NCI-H1105 treated with DMSO at 0.1 percent for 48 hours (cell line): ENCODE results near the gene ZNRF3.

Experiments used
- DNase-seq: peaks from one replicate; lab custom pipeline; 2025; lab: John Stamatoyannopoulos, UW

Gene ZNRF3

DNA sequence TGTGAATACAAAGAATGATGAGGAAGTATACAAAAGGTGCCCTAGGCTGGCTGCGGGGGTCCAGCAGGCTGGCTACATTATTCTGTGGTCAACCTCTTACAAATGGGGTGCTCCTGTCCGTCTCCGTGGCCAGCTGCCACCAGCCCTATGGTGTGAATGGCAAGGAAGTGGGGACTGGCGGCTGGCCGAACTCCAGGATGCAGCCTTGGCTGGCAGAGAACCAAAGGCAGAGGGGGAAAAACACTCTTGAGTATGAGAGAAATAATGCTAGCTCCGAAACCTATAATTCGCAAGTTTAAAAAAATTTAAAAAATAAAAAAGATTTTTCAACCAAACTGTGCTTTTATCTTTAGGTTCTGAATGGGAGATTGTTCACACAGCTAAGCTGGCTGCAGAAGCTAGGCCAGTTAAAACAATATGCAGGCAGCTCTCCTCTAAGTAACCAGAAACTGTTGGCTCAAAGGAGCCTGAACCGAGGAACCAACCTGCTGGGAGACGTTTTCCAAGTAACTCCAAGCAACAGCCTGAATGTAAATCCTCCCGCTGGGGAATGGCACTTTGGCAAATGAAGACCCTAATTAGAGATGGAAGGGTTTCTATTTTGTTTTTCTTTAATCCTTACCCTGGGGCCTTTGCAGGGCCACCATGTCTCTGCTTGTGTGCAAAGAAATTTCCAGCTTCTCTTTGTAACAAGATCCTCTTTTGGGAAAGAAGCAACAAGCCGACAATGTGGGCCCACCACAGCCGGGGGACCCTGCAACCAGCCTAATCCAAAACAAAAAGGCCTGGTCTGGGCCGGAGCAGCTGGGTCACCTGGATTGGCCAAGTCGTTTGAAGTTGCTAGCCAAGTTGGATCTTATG lies 128.1 kb downstream of the ZNRF3 start:
- DNase-seq: peak; percentile 38

DNA sequence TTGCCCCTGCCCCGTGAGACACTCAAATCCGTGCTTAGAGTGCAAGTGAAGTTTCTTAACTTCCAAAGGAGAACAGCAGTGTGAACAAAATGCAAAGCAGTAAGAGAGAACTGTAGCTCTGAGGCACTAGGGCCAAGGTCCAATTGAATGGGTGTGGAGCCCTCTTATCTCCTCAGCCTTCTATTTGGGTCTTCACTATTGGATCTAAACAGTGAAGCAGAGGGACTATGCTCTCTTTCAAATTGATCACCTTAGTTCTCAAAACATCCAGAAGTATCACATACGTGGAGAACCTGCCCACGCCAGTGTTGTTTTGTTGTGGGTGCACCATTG lies 128.7 kb downstream of the ZNRF3 start:
- DNase-seq: no peak

DNA sequence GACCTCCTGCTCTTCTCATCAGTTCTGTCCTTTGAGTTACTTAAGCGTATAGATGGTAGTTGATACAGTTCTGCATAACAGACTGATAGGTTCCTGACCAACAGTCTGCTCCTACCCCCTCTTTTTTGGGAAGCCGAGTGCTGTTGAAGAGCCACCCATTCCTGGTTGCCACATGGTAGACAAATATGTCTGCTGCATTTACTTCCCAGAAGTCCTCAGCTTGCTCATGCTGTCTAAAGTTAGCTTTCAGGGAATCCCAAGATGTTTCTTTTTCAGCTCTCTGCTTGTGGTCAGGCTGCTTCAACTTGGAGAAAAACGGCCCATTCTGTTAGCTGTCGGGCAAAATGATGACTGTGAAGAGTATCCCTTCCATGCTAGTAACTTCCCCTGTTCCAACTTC lies 129.6 kb downstream of the ZNRF3 start:
- DNase-seq: no peak

DNA sequence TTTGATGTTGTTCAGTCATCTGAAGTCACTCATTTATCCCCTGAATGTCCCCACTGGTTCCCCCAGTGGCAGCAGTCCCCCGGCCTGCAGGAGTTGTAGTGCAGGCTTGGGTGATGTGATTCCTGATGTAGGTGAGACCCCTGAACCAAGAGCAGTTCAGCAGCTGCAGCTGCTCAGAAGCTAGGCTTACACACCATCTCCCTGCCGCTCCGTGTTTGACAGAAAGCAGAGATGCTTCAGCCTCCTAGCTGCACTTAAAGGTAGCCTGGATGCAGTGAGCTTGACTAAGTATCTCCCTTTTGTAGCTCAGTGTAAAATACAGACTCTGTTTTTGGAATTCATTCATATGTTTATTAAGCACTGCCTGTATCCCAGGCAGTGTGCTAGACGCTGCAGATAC lies 130.9 kb downstream of the ZNRF3 start:
- no peak for DNase-seq

DNA sequence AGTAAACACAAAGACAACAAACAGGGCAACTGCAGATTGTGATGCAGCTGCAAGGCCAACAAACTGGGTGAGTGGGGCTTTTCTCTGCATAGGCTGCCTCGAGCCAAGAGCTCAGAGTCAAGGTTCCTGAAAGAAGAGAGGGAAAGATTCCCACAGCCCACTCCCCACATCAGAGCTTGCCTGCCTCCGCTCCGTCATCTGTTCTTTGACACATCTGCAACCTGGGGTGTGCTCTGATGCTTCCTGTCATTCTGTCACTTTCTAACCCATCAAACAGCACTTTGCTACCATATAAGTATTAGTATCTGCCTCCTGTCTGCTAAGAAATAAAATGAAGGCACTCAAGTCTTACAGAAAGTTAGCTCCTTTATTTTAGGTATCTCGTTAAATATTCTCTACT lies 131.4 kb downstream of the ZNRF3 start:
- no peak for DNase-seq

DNA sequence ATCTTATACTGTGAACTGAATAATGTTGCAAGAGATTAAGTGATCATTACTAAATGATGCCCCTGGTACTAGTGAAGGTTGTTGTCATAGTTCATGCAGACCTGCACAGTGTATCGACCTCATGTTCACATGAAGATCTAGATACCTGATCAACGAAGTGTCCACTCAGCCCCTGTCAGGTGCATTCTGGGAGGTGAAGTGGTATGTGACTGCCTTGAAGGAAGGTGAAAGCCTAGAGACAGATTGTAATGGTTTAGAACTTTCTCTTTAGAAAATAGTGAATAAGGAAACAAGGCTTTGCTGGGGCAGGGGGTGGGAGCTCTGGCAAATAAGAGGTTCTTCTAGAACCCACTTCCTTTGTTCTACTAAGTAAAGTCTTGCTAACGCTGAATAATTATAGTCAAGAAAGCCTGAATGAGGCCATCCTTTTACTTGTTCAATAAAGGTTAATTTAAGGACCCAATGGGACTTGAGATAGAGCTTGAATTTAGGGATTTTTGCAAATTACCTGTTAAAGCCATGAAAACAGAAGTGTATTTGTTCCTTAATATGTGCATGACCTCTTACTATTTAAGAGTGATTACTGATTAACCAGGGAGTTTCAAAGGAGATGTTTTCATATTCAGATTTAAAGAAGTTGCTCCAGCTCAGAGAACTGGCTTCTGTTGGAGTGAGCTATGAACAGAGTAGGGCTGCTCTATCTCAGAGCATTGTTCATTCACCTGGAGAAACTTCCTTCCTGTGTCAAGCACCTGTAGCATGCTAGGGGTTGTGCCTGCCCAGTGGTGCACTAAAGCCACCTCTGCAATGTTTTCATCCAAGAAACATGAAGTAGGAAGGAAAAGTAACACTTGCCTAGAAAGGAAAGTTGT lies 132.9 kb downstream of the ZNRF3 start:
- DNase-seq: no peak

DNA sequence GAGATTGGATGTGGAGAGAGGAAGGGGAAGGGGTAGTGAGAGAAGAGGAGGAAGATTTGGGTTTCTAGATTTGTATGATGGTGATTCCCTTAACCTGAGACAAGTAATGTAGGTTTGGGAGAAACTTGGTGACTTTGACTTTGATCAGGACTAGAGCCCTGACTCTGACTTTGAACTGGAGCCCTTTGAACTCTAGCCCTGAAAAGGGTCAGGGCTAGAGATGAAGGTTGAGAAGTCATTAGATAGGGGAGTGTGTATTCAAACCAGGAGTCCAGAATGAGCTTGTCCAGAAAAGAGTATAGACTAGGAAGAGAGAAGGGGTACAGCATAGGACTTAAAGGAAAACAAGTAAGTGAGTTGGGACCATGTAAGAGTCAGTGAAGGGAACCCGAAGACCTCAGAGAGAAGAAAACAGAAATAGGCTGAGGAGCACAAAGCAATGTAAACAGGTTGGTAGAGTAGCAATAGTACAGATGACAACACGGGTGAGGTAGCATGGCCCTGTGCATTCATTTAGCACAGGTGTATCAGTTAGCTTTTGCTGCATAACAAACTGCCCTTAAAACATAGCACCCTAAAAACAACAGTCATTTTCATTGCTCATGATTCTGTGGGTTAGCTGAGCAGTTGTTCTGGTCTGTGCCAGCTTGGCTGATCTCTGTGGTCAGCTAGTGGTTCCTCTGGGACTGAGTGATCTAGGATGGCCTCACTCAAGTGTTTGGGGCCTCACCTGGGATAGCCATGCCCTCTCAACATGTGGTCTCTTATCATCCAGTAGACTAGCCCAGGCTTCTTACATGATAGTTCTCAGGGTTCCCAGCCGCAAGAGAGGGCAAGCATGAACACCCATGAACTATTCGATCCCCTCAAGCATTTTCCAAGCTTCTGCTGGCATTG lies 135.2 kb downstream of the ZNRF3 start:
- DNase-seq: no peak

DNA sequence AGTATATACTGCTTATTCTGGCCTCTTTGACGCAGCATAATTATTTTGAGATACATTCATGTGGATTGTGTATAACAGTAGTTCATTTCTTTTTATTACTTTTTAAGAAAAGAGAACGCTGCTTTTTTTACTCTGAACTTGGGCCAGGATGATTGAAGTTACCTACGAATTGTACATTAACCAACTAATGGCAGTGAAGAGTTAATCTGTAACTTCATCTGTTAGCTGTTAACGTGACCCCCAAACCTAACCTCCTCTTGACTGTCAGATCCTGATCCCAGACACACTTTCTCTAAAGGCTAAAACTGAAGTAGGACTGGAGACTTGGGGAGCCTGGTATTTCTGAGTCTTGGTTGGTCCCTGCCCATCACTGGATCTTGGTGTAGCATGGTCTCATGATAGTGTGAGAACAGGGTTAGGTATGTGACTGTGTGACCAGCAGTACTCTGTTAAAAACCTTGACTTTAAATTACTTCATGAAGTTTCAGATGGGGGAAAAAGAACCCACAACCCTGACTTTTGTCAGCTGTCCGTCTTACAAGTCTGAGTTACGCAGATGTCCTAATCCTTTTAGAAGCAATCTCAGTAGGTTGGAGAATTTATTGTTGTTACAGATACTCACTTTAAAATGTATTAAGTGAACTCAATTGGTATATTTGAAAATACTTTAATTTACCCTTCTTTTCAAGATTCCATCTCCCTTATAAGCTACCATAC lies 138.9 kb downstream of the ZNRF3 start:
- no peak for DNase-seq

DNA sequence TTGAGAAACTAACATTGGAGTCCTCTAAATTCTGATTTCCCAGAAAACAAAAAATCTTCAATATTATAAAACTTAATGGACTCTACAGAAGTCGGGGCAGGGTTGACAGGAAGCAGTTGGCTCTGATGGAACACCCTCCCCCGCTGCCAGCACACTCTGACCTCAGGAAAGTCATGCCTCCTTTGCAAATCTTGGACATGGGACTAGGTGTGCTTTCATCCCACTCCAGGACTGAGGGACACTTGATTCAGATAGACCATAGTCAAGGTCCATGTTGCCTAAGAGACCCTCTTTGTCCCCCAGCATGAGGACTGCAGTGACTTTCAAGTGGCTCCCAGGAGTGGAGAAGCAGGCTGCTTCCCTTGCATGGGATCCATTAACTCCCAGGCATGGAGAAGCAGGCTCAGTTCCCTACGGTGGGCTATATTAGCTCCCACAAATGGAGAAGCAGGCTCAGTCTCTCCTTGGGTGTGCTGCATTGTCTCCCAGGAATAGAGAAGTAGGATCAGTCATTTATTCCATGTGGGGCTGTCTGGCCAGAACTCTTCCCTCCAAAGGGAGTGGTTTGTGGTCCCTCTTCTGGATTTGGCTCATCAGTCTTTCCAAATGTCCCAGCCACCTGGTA lies 139.9 kb downstream of the ZNRF3 start:
- no peak for DNase-seq

DNA sequence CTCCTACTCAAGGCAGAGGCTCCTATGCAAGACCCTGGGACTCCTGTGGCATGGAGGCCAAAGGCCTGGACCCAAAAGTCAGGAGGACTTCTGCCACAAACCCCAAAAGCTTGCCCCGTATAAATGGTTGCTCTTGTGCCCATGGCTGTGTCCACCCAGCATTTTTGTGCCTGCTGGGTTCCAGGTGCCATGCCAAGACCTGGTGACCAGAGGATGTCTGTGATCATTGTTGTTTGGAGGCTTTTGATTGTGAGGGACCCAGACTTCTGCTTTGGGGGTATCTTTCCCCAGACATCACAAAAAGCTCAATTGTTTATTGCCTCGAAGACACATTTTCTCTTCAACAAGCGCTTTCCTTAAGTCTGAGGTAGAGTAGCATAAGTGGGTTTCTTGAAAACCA lies 143.2 kb downstream of the ZNRF3 start:
- no peak for DNase-seq

DNA sequence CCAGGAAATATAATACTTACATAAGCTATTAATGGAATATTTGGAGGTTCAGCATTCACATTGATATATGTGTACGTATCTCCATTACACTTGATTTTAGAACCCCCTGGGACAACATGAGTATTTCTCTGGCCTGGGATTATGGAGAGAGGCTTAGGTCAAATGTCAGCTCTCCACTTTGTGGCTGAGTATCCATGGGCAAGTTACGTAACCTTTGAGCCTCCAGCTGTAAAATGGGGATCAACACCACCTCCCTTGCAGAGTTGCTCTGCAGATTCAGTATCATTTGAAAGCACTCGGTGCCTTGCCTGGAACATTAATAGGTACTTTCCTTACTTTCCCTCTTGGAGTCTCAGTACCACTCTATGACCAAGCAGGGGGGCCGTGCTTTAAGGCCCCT lies 145.1 kb downstream of the ZNRF3 start:
- no peak for DNase-seq

DNA sequence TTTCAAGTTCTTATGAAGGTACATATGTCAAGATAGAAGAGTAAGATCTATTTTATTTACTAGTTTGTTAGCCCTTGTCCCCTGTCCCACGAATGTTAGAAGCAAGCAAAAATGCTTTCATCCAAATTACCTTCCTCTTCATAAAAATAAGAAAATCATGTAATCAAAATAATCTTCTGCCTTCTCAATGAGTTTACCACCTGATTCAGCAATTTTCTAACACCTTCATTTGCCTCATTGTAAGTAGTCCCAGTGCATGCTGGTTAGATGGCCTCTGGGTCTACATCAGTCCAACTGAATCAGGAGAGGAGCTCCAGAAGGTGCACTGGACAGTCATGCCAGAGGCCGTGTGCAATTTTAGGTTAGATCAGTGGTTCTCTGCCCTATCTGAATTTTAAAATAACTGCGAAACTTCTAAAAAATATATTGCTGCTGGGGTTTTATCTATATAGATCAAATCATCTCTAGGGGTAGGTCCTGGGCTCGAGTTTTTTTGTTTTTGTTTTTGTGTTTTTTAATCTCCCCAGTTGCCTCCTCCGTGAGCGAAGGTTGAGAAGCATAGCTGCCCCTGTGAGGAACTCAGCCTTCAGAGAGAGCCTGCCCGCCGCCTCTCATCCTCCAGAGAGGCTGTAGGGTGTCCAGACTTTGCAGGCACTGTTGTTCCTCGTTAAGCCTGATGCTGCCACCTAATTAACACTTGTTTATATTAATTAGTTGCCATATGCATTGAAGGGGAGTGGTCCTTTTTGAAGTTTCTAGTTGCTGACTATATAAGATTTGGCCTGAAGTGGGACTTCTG lies 146.0 kb downstream of the ZNRF3 start:
- no peak for DNase-seq

DNA sequence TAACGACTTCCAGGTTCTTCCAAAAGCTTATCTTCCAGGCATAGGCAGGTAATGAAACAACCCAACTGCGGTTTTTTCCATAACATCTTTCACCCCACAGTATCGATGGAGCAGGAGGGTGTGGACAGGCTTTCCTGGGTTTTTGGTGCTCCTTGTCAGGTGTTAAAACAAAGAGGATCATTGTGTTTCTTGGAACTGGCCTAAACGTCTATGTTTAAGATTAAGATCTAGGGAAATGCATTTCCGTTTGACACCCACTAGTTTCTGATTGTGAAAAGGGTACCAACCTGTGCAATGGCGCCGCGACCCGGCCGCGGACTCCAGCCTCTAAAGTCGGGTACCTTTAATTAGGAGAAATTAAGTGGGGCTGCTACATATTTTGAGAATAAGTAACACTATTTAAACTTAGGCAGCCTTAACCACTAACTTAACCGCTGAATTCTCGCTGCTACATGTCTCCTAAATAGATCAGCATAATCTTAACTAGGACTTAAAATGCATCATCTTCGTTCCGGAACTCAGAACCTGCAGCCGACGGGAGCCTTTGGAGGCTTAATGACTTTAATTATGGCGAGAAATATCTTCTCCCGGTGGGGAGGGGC lies 146.7 kb downstream of the ZNRF3 start:
- peak; percentile 70 for DNase-seq

DNA sequence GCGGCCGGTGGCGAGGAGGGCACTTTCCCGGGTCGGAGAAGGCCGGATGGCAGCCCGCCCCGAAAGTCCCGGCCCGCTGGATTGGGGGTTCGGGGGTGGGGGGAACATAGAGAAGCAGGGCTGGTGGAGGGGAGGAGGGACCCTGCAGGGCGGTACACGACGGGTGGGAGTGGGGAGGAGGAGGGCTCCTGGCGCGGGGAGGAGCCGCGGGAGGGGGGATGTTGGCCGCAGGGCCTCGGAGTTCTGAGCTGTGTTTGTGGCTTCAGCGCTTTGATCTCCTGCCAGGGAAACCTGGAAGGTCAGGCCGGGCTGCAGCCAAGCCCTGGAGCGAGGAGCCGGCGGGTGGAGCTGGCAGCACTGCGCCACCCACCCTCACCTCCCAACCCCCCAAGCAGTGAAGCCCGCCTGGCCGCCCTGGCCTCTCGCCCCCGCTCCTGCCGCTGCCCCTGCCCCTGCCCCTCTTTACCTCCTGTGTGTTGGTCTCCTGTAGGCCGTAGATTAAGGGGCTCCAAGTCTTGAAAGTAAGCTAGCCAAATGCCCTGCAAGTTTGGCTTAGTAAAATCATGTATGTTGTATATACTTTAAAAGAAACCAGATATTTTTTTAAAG lies 147.3 kb downstream of the ZNRF3 start:
- peak; percentile 82 for DNase-seq

DNA sequence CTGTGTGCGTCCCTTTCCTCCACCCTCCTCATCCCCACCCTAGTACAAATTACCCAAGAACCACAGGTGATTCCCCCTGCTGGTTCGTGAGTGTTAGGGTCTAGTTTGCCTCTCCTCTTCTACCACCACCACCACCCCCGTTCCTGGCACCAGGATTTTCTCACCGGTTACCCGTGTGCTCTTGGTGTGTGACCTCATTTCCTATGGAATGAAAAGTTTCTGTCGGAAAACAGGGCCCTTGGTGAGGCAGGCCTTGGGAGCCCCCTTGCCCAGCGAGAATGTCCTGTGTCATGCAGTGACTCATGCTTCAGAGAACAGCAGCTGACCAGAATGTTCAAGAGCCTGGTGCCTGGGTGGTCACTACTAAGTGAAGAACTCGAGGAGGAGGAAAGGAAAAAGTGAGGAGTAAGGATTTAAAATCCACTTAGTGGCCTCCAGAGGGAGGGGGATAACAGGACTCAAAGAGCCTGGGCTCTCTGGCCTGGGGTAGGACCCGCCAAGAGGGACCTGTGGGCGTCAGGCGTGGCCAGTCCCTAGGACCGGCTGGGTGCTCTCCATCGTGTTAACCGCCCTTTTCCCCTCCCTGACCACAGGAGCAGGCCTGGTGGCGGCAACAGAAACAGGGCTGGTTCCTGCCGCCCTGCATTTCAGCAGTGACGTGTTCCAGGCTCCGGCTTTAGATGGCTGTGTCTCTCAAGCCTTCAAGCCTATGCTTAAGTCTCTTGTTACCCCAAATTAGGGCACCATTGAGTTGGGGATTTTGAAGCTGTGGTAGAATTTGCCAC lies 148.0 kb downstream of the ZNRF3 start:
- no peak for DNase-seq

DNA sequence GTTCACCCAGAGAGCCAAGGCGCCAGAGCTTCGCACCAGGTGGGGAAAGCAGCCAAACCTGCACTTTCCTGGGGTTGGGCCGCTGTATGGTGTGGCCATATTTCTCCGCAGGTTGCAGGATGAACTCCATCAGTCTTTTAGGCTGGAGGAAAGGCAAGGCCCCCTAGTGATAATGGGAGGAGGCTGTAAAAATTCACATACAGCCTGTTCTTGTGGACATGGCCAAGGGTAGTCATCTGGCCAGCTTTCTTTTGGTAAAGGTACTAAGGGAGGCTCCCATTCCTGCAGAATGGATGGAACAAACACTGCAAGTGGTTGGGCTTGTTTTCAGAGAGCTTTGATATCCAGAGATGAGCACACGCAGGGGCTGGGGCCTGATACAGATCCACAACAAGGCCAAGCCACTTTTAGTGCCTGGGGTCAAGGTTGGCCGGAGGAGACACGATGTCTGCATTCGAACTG lies 148.7 kb downstream of the ZNRF3 start:
- no peak for DNase-seq

DNA sequence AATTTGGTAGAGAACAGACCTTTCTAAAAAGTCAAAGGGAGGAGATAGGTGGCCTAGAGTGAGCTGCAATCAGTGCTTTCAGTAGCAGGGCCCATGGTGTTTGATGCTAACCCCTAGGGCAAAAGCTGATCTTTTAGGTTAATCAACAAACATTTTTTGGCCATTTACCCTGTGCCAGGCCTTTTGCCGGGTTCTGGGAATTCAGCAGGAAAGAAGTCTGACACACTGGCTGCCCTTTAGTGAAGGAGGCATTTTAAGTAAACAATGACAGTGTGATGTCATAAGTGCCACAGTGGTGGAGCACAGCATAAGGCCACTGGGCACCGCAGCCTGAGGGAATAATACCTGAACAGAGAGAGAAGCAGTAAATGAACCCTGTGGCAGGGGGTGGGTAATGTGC lies 149.2 kb downstream of the ZNRF3 start:
- DNase-seq: no peak

DNA sequence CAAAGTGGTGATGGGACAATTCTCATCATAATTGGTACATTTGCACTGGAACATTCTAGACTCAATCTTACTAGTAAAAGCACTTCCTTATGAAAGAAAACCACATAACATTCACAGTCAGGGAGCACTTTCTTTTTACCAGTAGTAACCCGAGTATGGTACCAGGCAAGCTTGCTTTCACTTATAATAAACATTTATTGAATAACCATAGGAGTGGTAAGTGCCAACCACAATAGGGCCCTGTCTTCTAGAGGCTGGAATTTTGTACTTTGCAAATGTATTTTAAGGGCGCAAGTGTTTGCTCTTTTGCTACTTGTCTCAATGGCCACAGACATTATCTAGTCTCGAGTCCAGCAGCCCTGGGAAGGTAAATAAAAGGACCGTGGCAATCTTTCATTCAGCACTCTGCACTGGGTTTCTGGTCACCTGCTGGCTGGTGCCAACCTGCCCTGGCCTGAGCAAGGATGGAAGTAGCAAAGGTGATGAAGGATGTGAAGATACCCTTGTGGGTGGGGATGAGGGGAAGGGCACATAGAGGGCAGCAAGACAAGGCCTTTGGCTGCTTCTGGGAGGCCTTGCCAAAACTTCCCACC lies 154.1 kb downstream of the ZNRF3 start:
- no peak for DNase-seq
